Heart left ventricle (tissue), 13 donors: Measurements from ENCODE around the gene PDGFD.

Experiments used
- POLR2A ChIP-seq, 2 donors: fragments of 450-650 bp; IDR thresholded peaks; one replicate each; pipeline ENCODE4 v1.6.1; 2017; ENCODE audit warnings: antibody characterized with exemption in 2 of 2, mild to moderate bottlenecking in 2 of 2, moderate library complexity in 2 of 2
- TF ChIP-seq, protein P1 (sequence below), 12 donors: fragments of 200-600 bp; sonication (generic) in 4 of 12; IDR thresholded peaks; one replicate each; pipeline versions ENCODE4 v1.5.0 to v1.8.0; 2018 to 2022; ENCODE audit warnings: antibody characterized with exemption in 12 of 12, mild to moderate bottlenecking in 5 of 12
- donor health status: ischemic (EF 13 %, LVEDD 7.1; RV severe dilation, severe dysfunction).
- donor health status: DM: no; HTN: yes; CAD: no.
- donor health status: DM: no; HTN: no; CAD: no.
- donor health status: ischemic (EF 25% LVEDD 6.9; RV normal size, moderate dysfunction).
- donor health status: ischemic (EF 25% LVEDD 5.7; RV mildly dilated, moderate dysfunction).
- donor health status: ischemic (EF 35%, LVEDD 5.7; RV mildly dilated, moderate dysfunction).
- donor health status: nonischemic (EF 11% LVEDD 7.7; RV severe dilation, severe dysfunction).
- donor health status: DM: yes; HTN: yes; CAD: no.
- donor health status: PGD.
- donor health status: ischemic (EF 29% LVEDD 5.4; RV normal size, mild dysfunction).
- donor health status: nonischemic (EF 23%, LVEDD 6.1; RV moderate dilation, normal function).

- TF ChIP-seq, protein P1, sequence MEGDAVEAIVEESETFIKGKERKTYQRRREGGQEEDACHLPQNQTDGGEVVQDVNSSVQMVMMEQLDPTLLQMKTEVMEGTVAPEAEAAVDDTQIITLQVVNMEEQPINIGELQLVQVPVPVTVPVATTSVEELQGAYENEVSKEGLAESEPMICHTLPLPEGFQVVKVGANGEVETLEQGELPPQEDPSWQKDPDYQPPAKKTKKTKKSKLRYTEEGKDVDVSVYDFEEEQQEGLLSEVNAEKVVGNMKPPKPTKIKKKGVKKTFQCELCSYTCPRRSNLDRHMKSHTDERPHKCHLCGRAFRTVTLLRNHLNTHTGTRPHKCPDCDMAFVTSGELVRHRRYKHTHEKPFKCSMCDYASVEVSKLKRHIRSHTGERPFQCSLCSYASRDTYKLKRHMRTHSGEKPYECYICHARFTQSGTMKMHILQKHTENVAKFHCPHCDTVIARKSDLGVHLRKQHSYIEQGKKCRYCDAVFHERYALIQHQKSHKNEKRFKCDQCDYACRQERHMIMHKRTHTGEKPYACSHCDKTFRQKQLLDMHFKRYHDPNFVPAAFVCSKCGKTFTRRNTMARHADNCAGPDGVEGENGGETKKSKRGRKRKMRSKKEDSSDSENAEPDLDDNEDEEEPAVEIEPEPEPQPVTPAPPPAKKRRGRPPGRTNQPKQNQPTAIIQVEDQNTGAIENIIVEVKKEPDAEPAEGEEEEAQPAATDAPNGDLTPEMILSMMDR (IDR thresholded peaks at IDR 0.05) = no peak
- TF ChIP-seq POLR2A (IDR thresholded peaks at IDR 0.05) = no peak
Measured at GRCh38 chr11:104175769-104176168, 11.8 kb upstream of the PDGFD start.
